B cell (primary cell): ENCODE measurements around the gene CACNG4. TPM values are rescaled to one million over a fixed set of nuclear protein-coding genes. Genes with fewer than 3 reads are reported as not detected.

Source experiments
- ATAC-seq: fragments of 200-7000 bp; cut with Tn5 transposase; one replicate; pipeline ENCODE4 v1.10.0; 2021; ENCODE audit warnings: low read depth, mild to moderate bottlenecking, moderate number of reproducible peaks, moderate library complexity
- CTCF ChIA-PET: fragments of 350-600 bp; sonication (Branson Sonifier 250); formaldehyde crosslinking; loops from one replicate; lab custom pipeline; 2021; ENCODE audit warnings: antibody characterized with exemption, inconsistent platforms; lab: Charles Lee
- POLR2A ChIA-PET: fragments of 350-600 bp; sonication (Branson Sonifier 250); formaldehyde crosslinking; loops from one replicate; lab custom pipeline; 2021; ENCODE audit warnings: antibody characterized with exemption; lab: Charles Lee
- DNase-seq: peaks from one replicate; pipeline ENCODE4 v3.0.0; 2013
- H2AFZ ChIP-seq: 2 replicates; pipeline ENCODE4 v1.6.1; 2012; ENCODE audit warnings: mild to moderate bottlenecking, low read depth, low read length; ENCODE audit not compliant: insufficient read depth, poor library complexity, severe bottlenecking
- H3K27ac ChIP-seq, 2 donors: 1 replicate in 1 of 2; 2 replicates in 1 of 2; pipeline ENCODE4 v1.5.1; 2012 to 2013; ENCODE audit warnings: low read length in 2 of 2, mild to moderate bottlenecking in 2 of 2, moderate library complexity in 1 of 2
- H3K27me3 ChIP-seq, 4 experiments: fragments of 200-600 bp in 1 of 4; sonication (generic) in 1 of 4; replicated peaks in 1 of 4; 1 replicate in 2 of 4; 2 replicates in 2 of 4; pipeline versions ENCODE4 v1.6.1 to v1.7.0; 2013 to 2016; ENCODE audit warnings: low read length in 3 of 4, mild to moderate bottlenecking in 2 of 4, mixed read lengths in 1 of 4, moderate library complexity in 1 of 4; ENCODE audit not compliant: insufficient read depth in 4 of 4, control insufficient read depth in 3 of 4; ENCODE audit errors: control extremely low read depth in 1 of 4
- H3K36me3 ChIP-seq, 2 experiments: replicated peaks in 1 of 2; 1 replicate in 1 of 2; 2 replicates in 1 of 2; pipeline versions ENCODE4 v1.6.1 to v1.7.1; 2013; ENCODE audit warnings: low read length in 1 of 2; ENCODE audit not compliant: insufficient read depth in 2 of 2, control insufficient read depth in 1 of 2; ENCODE audit errors: control extremely low read depth in 1 of 2, extremely low read depth in 1 of 2
- H3K4me1 ChIP-seq, 2 donors: fragments of 200-600 bp in 1 of 2; sonication (generic) in 1 of 2; 1 replicate in 1 of 2; 2 replicates in 1 of 2; pipeline versions ENCODE4 v1.5.1 to v1.6.1; 2013 to 2017; ENCODE audit warnings: low read length in 2 of 2; ENCODE audit not compliant: control insufficient read depth in 2 of 2, insufficient read depth in 2 of 2
- H3K4me2 ChIP-seq: replicated peaks from 2 replicates; pipeline ENCODE3; 2012; ENCODE audit warnings: mild to moderate bottlenecking, low read depth, low read length; ENCODE audit not compliant: poor library complexity, severe bottlenecking
- H3K4me3 ChIP-seq, 5 experiments: fragments of 200-600 bp in 1 of 5; sonication (generic) in 1 of 5; 1 replicate in 3 of 5; 2 replicates in 2 of 5; pipeline versions ENCODE4 v1.5.1 to v1.7.0; 2011 to 2016; ENCODE audit warnings: low read length in 4 of 5, mild to moderate bottlenecking in 4 of 5, low read depth in 2 of 5, control low read depth in 1 of 5, moderate library complexity in 1 of 5; ENCODE audit not compliant: insufficient read depth in 1 of 5; ENCODE audit errors: control extremely low read depth in 1 of 5, extremely low read depth in 1 of 5
- H3K79me2 ChIP-seq: fragments of 200-600 bp; sonication (generic); one replicate; pipeline ENCODE4 v1.6.0; 2016; ENCODE audit warnings: low read length; ENCODE audit not compliant: control insufficient read depth, insufficient read depth
- H3K9ac ChIP-seq: fragments of 200-600 bp; sonication (generic); 2 replicates; pipeline ENCODE4 v1.6.1; 2017; ENCODE audit warnings: mild to moderate bottlenecking, low read length, moderate library complexity
- H3K9me3 ChIP-seq, 3 donors: one replicate each; pipeline versions ENCODE4 v1.6.1 to v1.7.1; 2013; ENCODE audit warnings: low read length in 2 of 3; ENCODE audit not compliant: control insufficient read depth in 2 of 3, insufficient read depth in 1 of 3; ENCODE audit errors: control extremely low read depth in 1 of 3
- H4K20me1 ChIP-seq: 2 replicates; pipeline ENCODE4 v1.6.0; 2012; ENCODE audit warnings: mild to moderate bottlenecking, low read length; ENCODE audit not compliant: insufficient read depth, control insufficient read depth, poor library complexity, severe bottlenecking
- H3K27ac Mint-ChIP-seq: one replicate; pipeline ENCODE4 v1.8.0; 2021; ENCODE audit warnings: mixed read lengths
- H3K27me3 Mint-ChIP-seq: one replicate; pipeline ENCODE4 v1.8.0; 2021; ENCODE audit warnings: mixed read lengths
- H3K4me1 Mint-ChIP-seq: one replicate; pipeline ENCODE4 v1.8.0; 2021; ENCODE audit warnings: mixed read lengths
- H3K4me3 Mint-ChIP-seq: one replicate; pipeline ENCODE4 v1.8.0; 2021; ENCODE audit warnings: mixed read lengths
- H3K9me3 Mint-ChIP-seq: one replicate; pipeline ENCODE4 v1.8.0; 2022; ENCODE audit warnings: mixed read lengths; ENCODE audit not compliant: insufficient read depth
- EZH2 ChIP-seq: IDR thresholded peaks from 2 replicates; pipeline ENCODE4 v1.6.1; 2012; ENCODE audit warnings: borderline replicate concordance, low read depth, mild to moderate bottlenecking, moderate library complexity, low read length; ENCODE audit not compliant: insufficient read depth, poor library complexity, severe bottlenecking
- WGBS: methylation state at CpG from one replicate; pipeline ENCODE4 v1.1.5; 2013; ENCODE audit warnings: missing lambda C conversion rate; ENCODE audit not compliant: insufficient coverage; 5-methylcytosine and 5-hydroxymethylcytosine counted together
- intact Hi-C: fragments of 100-400 bp; cut with micrococcal nuclease; formaldehyde crosslinking; loops from one replicate; pipeline ENCODE4 v1.10.0; 2022
- polyA plus RNA-seq: library from polyadenylated mRNA; depleted of rRNA; stranded (reverse); fragments of >200 nt; gene quantifications from 2 replicates; pipeline ENCODE4 v1.2.3, GENCODE V29; 2012
- total RNA-seq, 2 donors: library from RNA; stranded (reverse); fragments of 120-200 nt in 1 of 2; gene quantifications; 1 replicate in 1 of 2; 2 replicates in 1 of 2; pipeline versions ENCODE4 v1.2.3 to v1.2.4, GENCODE V29; 2013 to 2022
- TF ChIP-seq, protein P1 (sequence below): fragments of 200-600 bp; IDR thresholded peaks from one replicate; pipeline ENCODE4 v1.8.0; 2022; ENCODE audit warnings: antibody characterized with exemption, mild to moderate bottlenecking

Gene CACNG4
- total and polyA plus RNA-seq, 2 donors (not counting 1 experiment from before 2014, with no cell fraction given) = not detected

DNA sequence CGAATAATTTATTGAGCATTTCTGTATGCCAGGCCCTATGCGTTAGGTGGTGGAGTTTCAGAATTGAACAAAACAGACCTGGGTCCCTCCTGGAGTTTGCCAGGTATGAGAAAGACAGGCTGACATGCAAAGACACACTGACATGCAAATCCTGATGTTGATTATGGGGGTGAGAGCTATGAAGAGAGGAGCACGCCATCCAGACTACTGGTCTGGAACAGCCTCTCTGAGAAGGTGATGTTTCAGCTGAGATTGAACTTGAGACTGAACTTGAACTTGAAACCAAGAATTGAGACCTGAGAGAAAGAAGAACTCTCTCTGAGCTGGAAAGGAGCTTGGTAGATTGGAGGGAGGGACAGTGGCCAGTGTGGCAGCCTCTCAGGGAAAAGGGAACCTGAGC, 14.2 kb upstream of the CACNG4 start:
- Histone ChIP-seq H2AFZ (no peak overlapping the region), H3K27me3 (peaks cover 0 to 14% (median 0%) of the 10 kb centered on the region in 4 experiments), H3K4me1 (no peaks in the 10 kb centered on the region), H3K9ac (no peak overlapping the region), H3K36me3 (no peaks in the 10 kb centered on the region), H3K79me2 (no peaks in the 10 kb centered on the region), H4K20me1 (no peaks in the 10 kb centered on the region), H3K27ac (no peak overlapping the region), H3K4me3 (no peak overlapping the region), H3K9me3 (no peaks in the 10 kb centered on the region), H3K4me2 (no peak overlapping the region)
- intact Hi-C loops = no loop called here
- DNase-seq (no peak), ATAC-seq (no peak)
- no peak overlapping the region for H3K27ac Mint-ChIP-seq
- no peak overlapping the region for H3K4me3 Mint-ChIP-seq
- CTCF ChIA-PET = no interaction called here
- TF ChIP-seq, protein P1, sequence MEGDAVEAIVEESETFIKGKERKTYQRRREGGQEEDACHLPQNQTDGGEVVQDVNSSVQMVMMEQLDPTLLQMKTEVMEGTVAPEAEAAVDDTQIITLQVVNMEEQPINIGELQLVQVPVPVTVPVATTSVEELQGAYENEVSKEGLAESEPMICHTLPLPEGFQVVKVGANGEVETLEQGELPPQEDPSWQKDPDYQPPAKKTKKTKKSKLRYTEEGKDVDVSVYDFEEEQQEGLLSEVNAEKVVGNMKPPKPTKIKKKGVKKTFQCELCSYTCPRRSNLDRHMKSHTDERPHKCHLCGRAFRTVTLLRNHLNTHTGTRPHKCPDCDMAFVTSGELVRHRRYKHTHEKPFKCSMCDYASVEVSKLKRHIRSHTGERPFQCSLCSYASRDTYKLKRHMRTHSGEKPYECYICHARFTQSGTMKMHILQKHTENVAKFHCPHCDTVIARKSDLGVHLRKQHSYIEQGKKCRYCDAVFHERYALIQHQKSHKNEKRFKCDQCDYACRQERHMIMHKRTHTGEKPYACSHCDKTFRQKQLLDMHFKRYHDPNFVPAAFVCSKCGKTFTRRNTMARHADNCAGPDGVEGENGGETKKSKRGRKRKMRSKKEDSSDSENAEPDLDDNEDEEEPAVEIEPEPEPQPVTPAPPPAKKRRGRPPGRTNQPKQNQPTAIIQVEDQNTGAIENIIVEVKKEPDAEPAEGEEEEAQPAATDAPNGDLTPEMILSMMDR = no peak
- 88% methylated on average over 2 of the region's 3 CpGs for WGBS
- H3K27me3 Mint-ChIP-seq = peaks cover 24% of the 10 kb centered on the region
- no peaks in the 10 kb centered on the region for H3K4me1 Mint-ChIP-seq
- H3K9me3 Mint-ChIP-seq = no peaks in the 10 kb centered on the region
- POLR2A ChIA-PET = no interaction called here

DNA sequence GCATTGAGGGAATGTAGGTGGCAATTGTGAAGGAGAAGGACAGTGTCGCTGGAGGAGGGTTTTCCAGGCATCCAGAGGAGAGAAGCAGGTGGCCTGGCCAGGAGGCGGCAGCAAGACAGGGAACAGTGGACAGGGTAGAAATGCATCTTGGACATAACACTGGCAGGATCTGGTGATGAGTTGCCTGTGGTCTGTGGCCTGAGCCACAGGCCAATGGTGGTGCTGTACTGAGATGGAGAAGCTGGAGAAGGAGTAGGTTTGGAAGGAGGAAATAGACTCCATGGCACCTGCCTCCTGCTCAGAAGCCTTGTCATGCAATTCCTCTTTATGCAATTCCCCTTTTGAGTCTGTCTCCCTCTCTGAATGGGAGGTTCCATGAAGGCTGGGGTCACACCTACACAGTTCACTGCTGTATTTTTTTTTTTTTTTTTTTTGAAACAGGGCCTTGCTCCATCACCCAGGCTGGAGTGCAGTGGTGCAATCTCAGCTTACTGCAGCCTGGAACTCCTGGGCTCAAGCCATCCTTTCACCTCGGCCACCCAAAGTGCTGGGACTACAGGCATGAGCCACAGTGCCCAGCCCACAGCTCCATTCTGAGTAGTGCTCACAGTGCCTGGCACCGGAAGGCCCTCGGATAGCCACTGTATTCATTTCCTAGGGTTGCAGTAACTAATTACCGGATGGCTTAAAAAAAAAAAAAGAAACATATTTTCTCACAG, 13.5 kb upstream of the CACNG4 start:
- peaks cover 0 to 10% (median 0%) of the 10 kb centered on the region in 4 experiments for H3K27me3 ChIP-seq
- H3K4me2 ChIP-seq = no peak overlapping the region
- H4K20me1 ChIP-seq = no peaks in the 10 kb centered on the region
- H3K79me2 ChIP-seq = no peaks in the 10 kb centered on the region
- POLR2A ChIA-PET = no interaction called here
- Mint-ChIP-seq H3K27ac (no peak overlapping the region), H3K27me3 (peaks cover 17% of the 10 kb centered on the region), H3K4me1 (no peaks in the 10 kb centered on the region), H3K4me3 (no peak overlapping the region), H3K9me3 (no peaks in the 10 kb centered on the region)
- H3K4me3 ChIP-seq = no peak overlapping the region
- H3K36me3 ChIP-seq = no peaks in the 10 kb centered on the region
- ATAC-seq (no peak), DNase-seq (no peak)
- TF ChIP-seq, protein P1 = no peak
- TF ChIP-seq EZH2 = no peak
- intact Hi-C loops = no loop called here
- no peaks in the 10 kb centered on the region for H3K9me3 ChIP-seq
- H2AFZ ChIP-seq = no peak overlapping the region
- WGBS = 93% methylated on average over 3 of the region's 6 CpGs
- H3K9ac ChIP-seq = no peak overlapping the region
- CTCF ChIA-PET = no interaction called here
- H3K27ac ChIP-seq = no peak overlapping the region
- no peaks in the 10 kb centered on the region for H3K4me1 ChIP-seq
